B cell (primary cell): ENCODE results near the gene CNTN4. TPM values are rescaled to one million over a fixed set of nuclear protein-coding genes. Genes with fewer than 3 reads are reported as not detected.

Experiments used
- ATAC-seq: fragments of 200-7000 bp; cut with Tn5 transposase; one replicate; pipeline ENCODE4 v1.10.0; 2021; ENCODE audit warnings: low read depth, mild to moderate bottlenecking, moderate number of reproducible peaks, moderate library complexity
- CTCF ChIA-PET: fragments of 350-600 bp; sonication (Branson Sonifier 250); formaldehyde crosslinking; loops from one replicate; lab custom pipeline; 2021; ENCODE audit warnings: antibody characterized with exemption, inconsistent platforms; lab: Charles Lee
- POLR2A ChIA-PET: fragments of 350-600 bp; sonication (Branson Sonifier 250); formaldehyde crosslinking; loops from one replicate; lab custom pipeline; 2021; ENCODE audit warnings: antibody characterized with exemption; lab: Charles Lee
- DNase-seq: peaks from one replicate; pipeline ENCODE4 v3.0.0; 2013
- H2AFZ ChIP-seq: 2 replicates; pipeline ENCODE4 v1.6.1; 2012; ENCODE audit warnings: mild to moderate bottlenecking, low read depth, low read length; ENCODE audit not compliant: insufficient read depth, poor library complexity, severe bottlenecking
- H3K27ac ChIP-seq, 2 donors: 1 replicate in 1 of 2; 2 replicates in 1 of 2; pipeline ENCODE4 v1.5.1; 2012 to 2013; ENCODE audit warnings: low read length in 2 of 2, mild to moderate bottlenecking in 2 of 2, moderate library complexity in 1 of 2
- H3K27me3 ChIP-seq, 4 experiments: fragments of 200-600 bp in 1 of 4; sonication (generic) in 1 of 4; replicated peaks in 1 of 4; 1 replicate in 2 of 4; 2 replicates in 2 of 4; pipeline versions ENCODE4 v1.6.1 to v1.7.0; 2013 to 2016; ENCODE audit warnings: low read length in 3 of 4, mild to moderate bottlenecking in 2 of 4, mixed read lengths in 1 of 4, moderate library complexity in 1 of 4; ENCODE audit not compliant: insufficient read depth in 4 of 4, control insufficient read depth in 3 of 4; ENCODE audit errors: control extremely low read depth in 1 of 4
- H3K36me3 ChIP-seq, 2 experiments: replicated peaks in 1 of 2; 1 replicate in 1 of 2; 2 replicates in 1 of 2; pipeline versions ENCODE4 v1.6.1 to v1.7.1; 2013; ENCODE audit warnings: low read length in 1 of 2; ENCODE audit not compliant: insufficient read depth in 2 of 2, control insufficient read depth in 1 of 2; ENCODE audit errors: control extremely low read depth in 1 of 2, extremely low read depth in 1 of 2
- H3K4me1 ChIP-seq, 2 donors: fragments of 200-600 bp in 1 of 2; sonication (generic) in 1 of 2; 1 replicate in 1 of 2; 2 replicates in 1 of 2; pipeline versions ENCODE4 v1.5.1 to v1.6.1; 2013 to 2017; ENCODE audit warnings: low read length in 2 of 2; ENCODE audit not compliant: control insufficient read depth in 2 of 2, insufficient read depth in 2 of 2
- H3K4me2 ChIP-seq: replicated peaks from 2 replicates; pipeline ENCODE3; 2012; ENCODE audit warnings: mild to moderate bottlenecking, low read depth, low read length; ENCODE audit not compliant: poor library complexity, severe bottlenecking
- H3K4me3 ChIP-seq, 5 experiments: fragments of 200-600 bp in 1 of 5; sonication (generic) in 1 of 5; 1 replicate in 3 of 5; 2 replicates in 2 of 5; pipeline versions ENCODE4 v1.5.1 to v1.7.0; 2011 to 2016; ENCODE audit warnings: low read length in 4 of 5, mild to moderate bottlenecking in 4 of 5, low read depth in 2 of 5, control low read depth in 1 of 5, moderate library complexity in 1 of 5; ENCODE audit not compliant: insufficient read depth in 1 of 5; ENCODE audit errors: control extremely low read depth in 1 of 5, extremely low read depth in 1 of 5
- H3K79me2 ChIP-seq: fragments of 200-600 bp; sonication (generic); one replicate; pipeline ENCODE4 v1.6.0; 2016; ENCODE audit warnings: low read length; ENCODE audit not compliant: control insufficient read depth, insufficient read depth
- H3K9ac ChIP-seq: fragments of 200-600 bp; sonication (generic); 2 replicates; pipeline ENCODE4 v1.6.1; 2017; ENCODE audit warnings: mild to moderate bottlenecking, low read length, moderate library complexity
- H3K9me3 ChIP-seq, 3 donors: one replicate each; pipeline versions ENCODE4 v1.6.1 to v1.7.1; 2013; ENCODE audit warnings: low read length in 2 of 3; ENCODE audit not compliant: control insufficient read depth in 2 of 3, insufficient read depth in 1 of 3; ENCODE audit errors: control extremely low read depth in 1 of 3
- H4K20me1 ChIP-seq: 2 replicates; pipeline ENCODE4 v1.6.0; 2012; ENCODE audit warnings: mild to moderate bottlenecking, low read length; ENCODE audit not compliant: insufficient read depth, control insufficient read depth, poor library complexity, severe bottlenecking
- H3K27ac Mint-ChIP-seq: one replicate; pipeline ENCODE4 v1.8.0; 2021; ENCODE audit warnings: mixed read lengths
- H3K27me3 Mint-ChIP-seq: one replicate; pipeline ENCODE4 v1.8.0; 2021; ENCODE audit warnings: mixed read lengths
- H3K4me1 Mint-ChIP-seq: one replicate; pipeline ENCODE4 v1.8.0; 2021; ENCODE audit warnings: mixed read lengths
- H3K4me3 Mint-ChIP-seq: one replicate; pipeline ENCODE4 v1.8.0; 2021; ENCODE audit warnings: mixed read lengths
- H3K9me3 Mint-ChIP-seq: one replicate; pipeline ENCODE4 v1.8.0; 2022; ENCODE audit warnings: mixed read lengths; ENCODE audit not compliant: insufficient read depth
- CTCF ChIP-seq: fragments of 200-600 bp; IDR thresholded peaks from one replicate; pipeline ENCODE4 v1.8.0; 2022; ENCODE audit warnings: antibody characterized with exemption, mild to moderate bottlenecking
- EZH2 ChIP-seq: IDR thresholded peaks from 2 replicates; pipeline ENCODE4 v1.6.1; 2012; ENCODE audit warnings: borderline replicate concordance, low read depth, mild to moderate bottlenecking, moderate library complexity, low read length; ENCODE audit not compliant: insufficient read depth, poor library complexity, severe bottlenecking
- WGBS: methylation state at CpG from one replicate; pipeline ENCODE4 v1.1.5; 2013; ENCODE audit warnings: missing lambda C conversion rate; ENCODE audit not compliant: insufficient coverage; 5-methylcytosine and 5-hydroxymethylcytosine counted together
- intact Hi-C: fragments of 100-400 bp; cut with micrococcal nuclease; formaldehyde crosslinking; loops from one replicate; pipeline ENCODE4 v1.10.0; 2022
- polyA plus RNA-seq: library from polyadenylated mRNA; depleted of rRNA; stranded (reverse); fragments of >200 nt; gene quantifications from 2 replicates; pipeline ENCODE4 v1.2.3, GENCODE V29; 2012
- total RNA-seq, 2 donors: library from RNA; stranded (reverse); fragments of 120-200 nt in 1 of 2; gene quantifications; 1 replicate in 1 of 2; 2 replicates in 1 of 2; pipeline versions ENCODE4 v1.2.3 to v1.2.4, GENCODE V29; 2013 to 2022

CNTN4 gene
- total and polyA plus RNA-seq, 2 donors (not counting 1 experiment from before 2014, with no cell fraction given), result 0.05 TPM; not detected in 1

DNA sequence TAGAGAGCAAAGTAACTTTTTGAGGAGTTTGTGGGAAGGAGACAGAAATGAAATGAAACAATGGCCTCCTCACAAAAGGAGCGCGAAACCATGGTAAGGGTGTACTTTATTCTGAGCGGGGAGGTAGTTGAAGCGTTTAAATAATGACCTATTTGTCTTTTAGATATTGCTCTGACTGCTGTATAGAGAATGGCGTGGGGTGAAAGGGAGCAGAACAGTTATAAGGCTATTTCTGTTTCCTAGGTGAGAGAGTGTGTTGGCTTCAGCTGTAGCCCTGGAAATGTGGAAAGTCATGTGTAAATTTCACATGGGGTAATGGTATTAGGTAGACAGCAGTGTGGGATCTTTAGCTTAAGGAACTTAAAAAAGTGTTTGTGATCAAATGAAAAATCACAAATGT lies 54.9 kb downstream of the CNTN4 start:
- ChIA-PET CTCF (no interaction called here), POLR2A (no interaction called here)
- Mint-ChIP-seq H3K27me3 (no peaks in the 10 kb centered on the region), H3K4me1 (no peaks in the 10 kb centered on the region), H3K27ac (no peak overlapping the region), H3K4me3 (no peak overlapping the region), H3K9me3 (no peaks in the 10 kb centered on the region)
- H3K9me3 ChIP-seq, result no peaks in the 10 kb centered on the region
- ATAC-seq (no peak), DNase-seq (no peak)
- H3K27me3 ChIP-seq, result no peaks in the 10 kb centered on the region
- H4K20me1 ChIP-seq, result no peaks in the 10 kb centered on the region
- H3K79me2 ChIP-seq, result no peaks in the 10 kb centered on the region
- H3K36me3 ChIP-seq, result no peaks in the 10 kb centered on the region
- H3K9ac ChIP-seq, result no peak overlapping the region
- WGBS, result 65% methylated on average over 5 of the region's 5 CpGs
- TF ChIP-seq CTCF (no peak), EZH2 (no peak)
- no peaks in the 10 kb centered on the region for H3K4me1 ChIP-seq
- no peak overlapping the region for H3K27ac ChIP-seq
- intact Hi-C loops, result no loop called here
- no peak overlapping the region for H3K4me3 ChIP-seq
- H2AFZ ChIP-seq, result no peak overlapping the region
- H3K4me2 ChIP-seq, result no peak overlapping the region

DNA sequence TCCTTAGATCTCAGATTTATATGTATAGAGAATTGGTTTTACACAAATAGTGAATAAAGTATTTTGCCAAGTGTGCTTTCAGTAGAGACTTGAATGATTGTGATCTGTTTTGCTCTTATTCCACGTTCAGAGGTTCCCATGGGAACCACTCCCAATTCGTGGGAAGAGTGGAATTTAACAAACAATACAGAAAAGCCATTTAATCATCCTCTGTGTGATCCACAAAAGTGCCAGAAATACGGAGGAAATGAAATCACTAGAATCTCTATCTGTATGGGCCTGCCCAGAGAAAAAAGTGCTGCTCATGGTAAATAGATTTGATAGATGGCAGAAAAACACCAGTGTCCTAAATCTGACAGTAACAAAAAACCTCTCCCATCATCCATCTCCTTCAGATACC lies 56.0 kb downstream of the CNTN4 start:
- no peaks in the 10 kb centered on the region for H3K36me3 ChIP-seq
- no peak for DNase-seq
- POLR2A ChIA-PET, result no interaction called here
- H3K27me3 ChIP-seq, result no peaks in the 10 kb centered on the region
- H3K27ac Mint-ChIP-seq, result no peak overlapping the region
- H3K9me3 Mint-ChIP-seq, result no peaks in the 10 kb centered on the region
- CTCF ChIA-PET, result no interaction called here
- no peak overlapping the region for H3K4me2 ChIP-seq
- H3K27ac ChIP-seq, result no peak overlapping the region
- no peak overlapping the region for H3K4me3 Mint-ChIP-seq
- no peaks in the 10 kb centered on the region for H3K9me3 ChIP-seq
- H3K4me3 ChIP-seq, result no peak overlapping the region
- H4K20me1 ChIP-seq, result no peaks in the 10 kb centered on the region
- no peaks in the 10 kb centered on the region for H3K27me3 Mint-ChIP-seq
- intact Hi-C loops, result no loop called here
- no peaks in the 10 kb centered on the region for H3K79me2 ChIP-seq
- ATAC-seq, result no peak
- TF ChIP-seq EZH2 (no peak), CTCF (no peak)
- H3K4me1 ChIP-seq, result no peaks in the 10 kb centered on the region
- 60% methylated on average over 1 of the region's 3 CpGs for WGBS
- no peaks in the 10 kb centered on the region for H3K4me1 Mint-ChIP-seq
- H3K9ac ChIP-seq, result no peak overlapping the region
- H2AFZ ChIP-seq, result no peak overlapping the region
